ENCODE results near the gene SLC10A3. TPM values are rescaled to one million over a fixed set of nuclear protein-coding genes. Genes with fewer than 3 reads are reported as not detected.

SLC10A3 gene
- total RNA-seq, 1 experiment from 2014 or later = 51.9 TPM

GRCh38 chrX:154465601-154466000 is 24.8 kb downstream of the SLC10A3 start:
- no peak for DNase-seq (ENCODE audit: low spot score)

- no peak for DNase-seq (ENCODE audit: low spot score)
Measured at GRCh38 chrX:154464806-154465365, 25.5 kb downstream of the SLC10A3 start.

- no peak for DNase-seq (ENCODE audit: low spot score)
Measured at GRCh38 chrX:154463611-154464220, 26.7 kb downstream of the SLC10A3 start.

GRCh38 chrX:154462396-154462795 is 28.0 kb downstream of the SLC10A3 start:
- DNase-seq (ENCODE audit: low spot score) = no peak

GRCh38 chrX:154460326-154460725 is 30.1 kb downstream of the SLC10A3 start:
- DNase-seq (ENCODE audit: low spot score) = no peak

DNA sequence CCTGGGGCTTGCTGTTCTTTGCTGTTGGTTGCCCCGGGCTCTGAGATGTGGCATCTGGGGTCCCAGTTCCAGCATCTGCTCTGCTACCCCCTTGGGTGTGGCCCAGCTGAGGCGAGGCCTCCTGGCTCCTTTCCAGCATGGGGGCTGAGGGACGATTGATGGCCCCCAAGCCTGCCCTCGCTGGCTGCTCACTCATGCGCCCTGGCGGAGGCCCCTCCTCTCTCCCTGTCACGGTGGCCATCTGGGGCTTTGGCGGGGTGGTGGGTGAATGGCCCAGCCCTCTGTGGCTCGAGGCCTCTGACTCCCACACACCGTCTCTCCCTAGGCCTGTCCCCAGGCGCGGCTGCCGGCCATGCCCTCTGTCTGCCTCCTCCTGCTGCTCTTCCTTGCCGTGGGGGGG is 30.6 kb downstream of the SLC10A3 start:
- DNase-seq (ENCODE audit: low spot score) = no peak

- DNase-seq (ENCODE audit: low spot score) = peak; percentile 44
Measured at GRCh38 chrX:154458954-154459778, 31.3 kb downstream of the SLC10A3 start.

DNA sequence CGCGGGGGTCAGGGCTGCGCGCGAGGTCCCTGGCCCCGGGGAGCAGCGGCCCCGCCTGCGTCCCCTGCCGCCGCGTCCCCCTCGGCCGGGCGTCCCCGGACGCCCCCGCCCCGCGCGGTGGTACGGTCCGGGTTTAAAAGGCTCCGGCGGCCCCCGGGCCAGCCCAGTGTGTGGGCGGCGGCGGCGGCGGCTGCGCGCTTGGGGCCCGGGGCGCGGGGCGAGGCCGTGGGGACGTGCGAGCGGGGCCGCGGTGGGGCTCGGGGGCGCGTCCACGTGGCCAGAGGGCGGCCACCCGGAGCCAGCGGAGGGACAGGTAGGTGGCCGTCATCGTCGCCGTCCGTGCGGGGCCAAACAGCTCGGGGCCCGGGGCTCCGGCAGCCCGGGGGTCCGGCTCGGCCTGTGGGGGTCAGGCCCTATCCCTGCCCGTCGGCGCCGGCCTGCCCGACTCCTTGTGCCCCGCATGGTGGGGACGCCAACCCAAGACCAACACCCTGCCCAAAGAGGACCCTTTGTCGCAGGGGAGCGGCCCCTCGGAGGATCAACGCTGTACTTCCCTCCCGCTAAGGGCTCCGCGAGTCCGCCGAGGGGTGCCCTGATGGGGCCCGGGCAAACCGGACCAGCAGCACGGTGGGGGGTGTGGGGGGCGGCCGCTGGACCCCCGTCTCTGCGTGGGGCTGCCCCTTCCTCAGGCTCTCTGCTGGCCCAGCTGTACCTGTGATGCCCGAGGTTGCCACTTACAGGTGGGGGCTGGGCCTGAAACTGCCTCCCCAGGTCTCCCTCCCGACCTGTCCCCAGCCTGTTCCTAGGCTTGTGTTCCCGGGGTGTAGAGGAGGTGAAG is 32.1 kb downstream of the SLC10A3 start, which contains the start of gene PLXNA3:
Gene PLXNA3 (plus strand): TSS at position 166 of the 838 bp plus-strand sequence. CDS start 1,903 bp downstream, outside the sequence.
- DNase-seq (ENCODE audit: low spot score) = no peak

DNA sequence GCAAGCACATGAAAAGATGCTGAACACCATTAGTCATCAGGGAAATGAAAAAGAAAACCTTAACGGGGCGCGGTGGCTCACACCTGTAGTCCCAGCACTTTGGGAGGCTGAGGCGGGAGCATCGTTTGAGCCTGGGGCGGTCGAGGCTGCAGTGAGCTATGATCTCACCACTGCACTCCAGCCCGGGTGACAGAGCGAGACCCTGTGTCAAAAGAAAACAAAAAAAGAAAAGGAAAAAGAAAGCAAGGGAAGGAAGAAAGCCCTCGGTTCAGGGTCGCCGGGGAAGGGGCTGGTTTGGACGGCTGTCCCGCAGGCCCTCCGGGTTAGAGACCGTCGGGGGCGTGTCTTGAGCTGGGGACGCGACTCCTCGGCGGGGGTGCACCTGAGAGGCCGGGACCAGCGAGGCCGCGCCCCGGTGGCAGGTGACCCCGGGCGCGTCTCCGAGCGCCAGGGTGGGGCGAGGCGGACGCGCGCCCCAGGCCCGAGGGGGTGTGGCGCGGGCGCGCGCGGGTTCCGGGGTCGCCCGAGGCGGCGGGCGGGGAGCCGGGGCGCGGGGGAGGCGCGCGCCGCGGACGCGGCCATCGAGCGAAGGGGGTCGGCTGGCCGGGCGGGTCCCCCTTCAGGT is 32.8 kb downstream of the SLC10A3 start:
- no peak for DNase-seq (ENCODE audit: low spot score)

GRCh38 chrX:154452823-154453222 is 37.6 kb downstream of the SLC10A3 start:
- no peak for DNase-seq (ENCODE audit: low spot score)

GRCh38 chrX:154450312-154450711 is 40.1 kb downstream of the SLC10A3 start:
- DNase-seq (ENCODE audit: low spot score) = no peak

DNA sequence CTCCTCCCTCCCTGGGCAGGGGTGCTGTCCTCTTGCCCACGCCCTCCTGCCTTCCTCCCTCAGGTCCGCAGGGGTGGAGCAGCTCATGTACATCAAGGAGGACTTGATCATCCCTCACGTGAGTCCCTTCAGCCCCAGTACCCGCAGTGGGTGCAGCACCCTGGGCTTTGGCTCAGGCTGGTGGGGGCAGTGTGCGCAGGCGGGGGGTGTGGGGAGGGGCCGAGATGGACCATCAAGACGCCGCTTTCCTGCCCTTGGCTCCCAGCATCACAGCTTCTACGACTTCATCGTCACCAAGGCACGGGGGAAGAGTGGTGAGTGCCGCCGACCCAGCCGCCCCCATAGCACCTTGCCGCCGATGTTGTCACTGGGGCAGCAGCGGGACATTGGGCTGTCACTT is 40.8 kb downstream of the SLC10A3 start:
- DNase-seq (ENCODE audit: low spot score) = no peak

DNA sequence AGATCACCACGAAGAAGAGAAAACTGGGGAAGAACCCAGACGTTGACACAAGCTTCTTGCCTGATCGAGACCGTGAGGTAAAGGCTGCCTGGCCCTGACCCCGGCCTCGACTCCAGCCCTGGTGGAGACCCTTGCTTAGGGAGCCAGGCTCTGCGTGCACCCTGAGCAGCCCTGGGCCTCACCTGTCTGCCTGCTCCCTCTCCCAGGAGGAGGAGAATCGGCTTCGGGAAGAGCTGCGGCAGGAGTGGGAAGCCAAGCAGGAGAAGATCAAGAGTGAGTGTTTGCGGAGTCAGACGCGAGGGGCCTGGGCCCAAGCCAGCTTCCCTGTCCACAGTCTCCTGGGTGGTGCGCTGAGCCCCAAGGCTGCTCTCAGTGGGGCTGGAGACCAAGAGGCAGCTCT is 41.9 kb downstream of the SLC10A3 start:
- no peak for DNase-seq (ENCODE audit: low spot score)

- DNase-seq (ENCODE audit: low spot score) = no peak
Measured at GRCh38 chrX:154446430-154446829, 44.0 kb downstream of the SLC10A3 start.

GRCh38 chrX:154445776-154446175 is 44.7 kb downstream of the SLC10A3 start:
- DNase-seq (ENCODE audit: low spot score) = no peak

DNA sequence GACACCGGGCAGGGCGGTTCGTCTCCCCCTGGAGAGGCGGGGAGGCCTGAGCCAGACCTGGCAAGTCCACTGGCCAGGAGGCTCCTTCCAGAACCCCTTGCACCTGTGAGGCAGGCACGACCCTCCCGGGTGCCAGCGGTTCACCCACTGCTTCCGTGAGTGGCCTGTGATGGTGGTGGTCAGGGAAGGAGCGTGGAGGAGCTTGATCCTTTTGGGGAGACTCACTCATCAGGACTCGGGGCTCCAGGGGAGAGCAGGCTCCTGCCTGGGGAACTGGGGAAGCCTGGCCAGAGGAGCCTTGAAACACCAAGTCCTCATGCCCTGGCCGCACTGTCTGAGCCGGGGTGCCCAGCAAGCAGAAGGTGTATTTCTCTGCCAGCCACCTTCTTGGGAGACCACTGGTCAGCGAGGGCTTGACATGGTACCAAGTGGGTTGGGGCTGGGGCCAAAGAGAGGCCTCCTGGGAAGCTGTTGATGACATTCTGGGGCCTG is 45.6 kb downstream of the SLC10A3 start:
- DNase-seq (ENCODE audit: low spot score) = no peak

DNA sequence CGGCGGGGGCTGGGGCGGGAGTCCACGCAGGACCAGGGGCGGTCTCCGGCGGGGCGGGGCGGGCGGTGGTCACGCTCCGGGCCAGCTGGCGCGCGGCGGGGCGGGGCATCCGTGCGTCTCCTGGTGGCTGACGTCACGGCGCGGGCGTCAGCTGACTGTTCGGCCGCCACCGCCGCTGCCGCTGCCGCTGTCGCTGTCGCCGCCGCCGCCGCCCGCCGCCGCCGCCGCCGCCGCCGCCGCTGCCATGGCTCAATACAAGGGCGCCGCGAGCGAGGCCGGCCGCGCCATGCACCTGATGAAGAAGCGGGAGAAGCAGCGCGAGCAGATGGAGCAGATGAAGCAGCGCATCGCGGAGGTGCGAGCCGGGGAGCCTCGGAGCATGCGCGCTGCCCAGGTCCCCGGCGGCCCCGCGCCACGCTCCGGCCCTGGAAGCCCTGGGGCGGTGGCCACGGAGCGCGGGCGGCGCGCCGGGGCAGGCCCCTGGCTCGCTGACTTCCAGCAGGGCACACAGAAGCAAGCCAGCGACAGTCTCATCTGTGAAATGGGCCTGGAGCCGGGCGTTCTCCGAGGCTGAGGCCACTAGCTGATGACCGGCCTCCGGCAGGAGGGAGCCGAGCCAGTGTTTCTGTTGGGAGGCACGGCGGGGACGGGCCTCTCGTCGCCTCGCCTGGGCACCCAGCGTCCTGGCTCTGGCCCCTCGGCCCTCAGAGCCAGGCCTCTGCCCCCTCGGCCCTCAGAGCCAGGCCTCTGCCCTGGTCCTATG is 46.3 kb downstream of the SLC10A3 start, which contains the start of gene FAM50A:
Gene FAM50A (plus strand): TSS at position 150 of the 763 bp plus-strand sequence. CDS start 95 bp downstream, at position 245.
- peak; percentile 52 for DNase-seq (ENCODE audit: low spot score)

GRCh38 chrX:154443479-154443910 is 46.9 kb downstream of the SLC10A3 start:
- peak; percentile 43 for DNase-seq (ENCODE audit: low spot score)

DNA sequence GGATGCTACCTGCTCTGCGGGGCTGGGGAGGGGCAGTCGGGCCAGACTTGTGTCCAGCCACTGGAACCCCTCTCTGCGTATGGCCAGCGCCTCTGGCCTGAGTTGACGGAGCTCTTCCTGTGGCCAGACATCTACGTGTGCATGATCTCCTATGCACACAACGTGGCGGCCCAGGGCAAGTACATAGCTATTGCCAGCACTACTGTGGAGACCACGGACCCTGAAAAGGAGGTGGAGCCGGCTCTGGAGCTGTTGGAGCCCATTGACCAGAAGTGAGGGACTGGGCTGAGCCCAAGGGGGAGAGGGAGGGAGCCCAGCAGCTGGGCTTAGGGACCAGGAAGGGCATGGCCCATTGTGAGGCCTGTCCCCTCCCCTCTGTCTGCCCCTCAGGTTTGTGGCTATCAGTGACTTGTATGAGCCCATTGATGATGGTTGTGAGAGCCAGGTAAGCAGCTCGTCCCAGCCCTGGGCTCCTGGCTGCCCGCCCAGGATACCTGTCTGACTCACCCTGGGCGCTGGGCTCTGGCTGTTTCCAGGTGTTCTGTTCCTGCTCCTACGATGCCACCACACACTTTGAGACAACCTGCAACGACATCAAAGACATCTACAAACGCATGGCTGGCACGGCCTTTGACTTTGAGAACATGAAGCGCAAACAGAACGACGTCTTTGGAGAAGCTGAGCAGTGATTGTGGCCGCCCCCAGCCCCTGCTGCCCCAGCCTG is 48.3 kb downstream of the SLC10A3 start:
- no peak for DNase-seq (ENCODE audit: low spot score)

DNA sequence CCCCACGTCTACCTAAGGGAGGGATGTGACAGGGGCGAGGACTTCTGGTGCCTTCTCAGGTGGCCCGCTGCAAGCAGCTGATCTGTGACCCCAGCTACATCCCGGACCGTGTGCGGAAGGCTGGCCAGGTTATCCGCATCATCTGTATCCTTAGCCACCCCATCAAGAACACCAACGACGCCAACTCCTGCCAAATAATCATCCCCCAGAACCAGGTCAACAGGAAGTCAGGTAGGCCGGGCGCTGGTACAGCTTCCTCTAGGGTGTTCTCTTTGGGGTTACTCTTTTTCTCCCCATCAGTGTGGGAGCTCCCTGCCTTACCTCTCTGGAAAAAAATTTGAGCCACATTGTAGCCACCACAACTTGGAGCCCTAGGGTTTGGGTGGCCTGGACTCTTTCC is 48.9 kb downstream of the SLC10A3 start:
- DNase-seq (ENCODE audit: low spot score) = no peak
